T-helper 1 cell treated with Interleukin-12 subunit alpha and Interleukin-12 subunit beta and Interleukin-4 antibody, amounts not matched to agents 30 μg/mL and 1 μg/mL, for 36 hours (primary cell): ENCODE results near the gene JAKMIP1.
"Not testable (repeated sequence)": the region's sequence is repeated elsewhere in the genome, so short reads cannot be mapped to it uniquely, and the experiment has no call there.

Experiments
- H3K27ac Mint-ChIP-seq: one replicate; pipeline ENCODE4 v1.8.0; 2021; ENCODE audit warnings: mild to moderate bottlenecking, mixed read lengths
- H3K27me3 Mint-ChIP-seq: one replicate; pipeline ENCODE4 v1.8.0; 2021; ENCODE audit warnings: low read depth, mixed read lengths
- H3K36me3 Mint-ChIP-seq: one replicate; pipeline ENCODE4 v1.8.0; 2021; ENCODE audit warnings: low read depth, mixed read lengths
- H3K4me1 Mint-ChIP-seq: one replicate; pipeline ENCODE4 v1.8.0; 2021; ENCODE audit warnings: low read depth, mixed read lengths
- H3K4me3 Mint-ChIP-seq: one replicate; pipeline ENCODE4 v1.8.0; 2021; ENCODE audit warnings: mild to moderate bottlenecking, moderate library complexity, mixed read lengths
- H3K9me3 Mint-ChIP-seq: one replicate; pipeline ENCODE4 v1.8.0; 2021; ENCODE audit warnings: mixed read lengths

JAKMIP1 gene

GRCh38 chr4:6221851-6222760 lies 21.8 kb upstream of the JAKMIP1 start:
- Mint-ChIP-seq H3K27ac (no peak overlapping the region), H3K36me3 (no peaks in the 10 kb centered on the region), H3K9me3 (peaks cover 5% of the 10 kb centered on the region), H3K4me3 (no peak overlapping the region), H3K4me1 (peaks cover 2% of the 10 kb centered on the region), H3K27me3 (peaks cover 70% of the 10 kb centered on the region)

- Mint-ChIP-seq H3K36me3 (no peaks in the 10 kb centered on the region), H3K27ac (no peak overlapping the region), H3K27me3 (peaks cover 76% of the 10 kb centered on the region), H3K9me3 (peaks cover 5% of the 10 kb centered on the region), H3K4me3 (no peak overlapping the region), H3K4me1 (peaks cover 2% of the 10 kb centered on the region)
Measured at GRCh38 chr4:6221301-6221850, 21.0 kb upstream of the JAKMIP1 start.

GRCh38 chr4:6217716-6218381 lies 17.5 kb upstream of the JAKMIP1 start:
- Mint-ChIP-seq H3K27me3 (peaks cover 67% of the 10 kb centered on the region), H3K4me3 (no peak overlapping the region), H3K36me3 (no peaks in the 10 kb centered on the region), H3K4me1 (peaks cover 2% of the 10 kb centered on the region), H3K27ac (no peak overlapping the region), H3K9me3 (peaks cover 12% of the 10 kb centered on the region)

GRCh38 chr4:6216588-6216987 lies 16.2 kb upstream of the JAKMIP1 start:
- H3K27ac Mint-ChIP-seq, result no peak overlapping the region
- peaks cover 65% of the 10 kb centered on the region for H3K27me3 Mint-ChIP-seq
- no peaks in the 10 kb centered on the region for H3K36me3 Mint-ChIP-seq
- peaks cover 8% of the 10 kb centered on the region for H3K9me3 Mint-ChIP-seq
- no peak overlapping the region for H3K4me3 Mint-ChIP-seq
- H3K4me1 Mint-ChIP-seq, result peaks cover 2% of the 10 kb centered on the region

GRCh38 chr4:6209921-6210320 lies 9.6 kb upstream of the JAKMIP1 start:
- peaks cover 23% of the 10 kb centered on the region for H3K27me3 Mint-ChIP-seq

GRCh38 chr4:6209291-6209690 lies 8.9 kb upstream of the JAKMIP1 start:
- not testable (repeated sequence) for H3K9me3 Mint-ChIP-seq, H3K4me1 Mint-ChIP-seq, H3K4me3 Mint-ChIP-seq, H3K36me3 Mint-ChIP-seq, H3K27ac Mint-ChIP-seq
- H3K27me3 Mint-ChIP-seq, result peaks cover 23% of the 10 kb centered on the region

More at GRCh38 chr4:6209921-6210320, 9.6 kb upstream of the JAKMIP1 start:
- Mint-ChIP-seq H3K4me1 (no peaks in the 10 kb centered on the region), H3K36me3 (no peaks in the 10 kb centered on the region), H3K4me3 (no peak overlapping the region), H3K27ac (no peak overlapping the region), H3K9me3 (peaks cover 5% of the 10 kb centered on the region)

- Mint-ChIP-seq H3K36me3 (no peaks in the 10 kb centered on the region), H3K4me3 (no peak overlapping the region), H3K4me1 (no peaks in the 10 kb centered on the region), H3K9me3 (peaks cover 5% of the 10 kb centered on the region), H3K27ac (no peak overlapping the region), H3K27me3 (peaks cover 23% of the 10 kb centered on the region)
Measured at GRCh38 chr4:6208416-6208815, 8.1 kb upstream of the JAKMIP1 start.

GRCh38 chr4:6207602-6208001 lies 7.3 kb upstream of the JAKMIP1 start:
- Mint-ChIP-seq H3K27me3 (peaks cover 20% of the 10 kb centered on the region), H3K9me3 (no peaks in the 10 kb centered on the region), H3K27ac (no peak overlapping the region), H3K36me3 (no peaks in the 10 kb centered on the region), H3K4me3 (no peak overlapping the region), H3K4me1 (no peaks in the 10 kb centered on the region)

GRCh38 chr4:6206771-6207290 lies 6.5 kb upstream of the JAKMIP1 start:
- H3K27ac Mint-ChIP-seq, result no peak overlapping the region
- no peaks in the 10 kb centered on the region for H3K4me1 Mint-ChIP-seq
- H3K4me3 Mint-ChIP-seq, result no peak overlapping the region
- H3K36me3 Mint-ChIP-seq, result peaks cover under 1% of the 10 kb centered on the region
- no peaks in the 10 kb centered on the region for H3K9me3 Mint-ChIP-seq
- peaks cover 24% of the 10 kb centered on the region for H3K27me3 Mint-ChIP-seq

- H3K4me3 Mint-ChIP-seq, result no peak overlapping the region
- H3K27me3 Mint-ChIP-seq, result peaks cover 33% of the 10 kb centered on the region
- H3K36me3 Mint-ChIP-seq, result peaks cover 9% of the 10 kb centered on the region
Measured at GRCh38 chr4:6205973-6206372, 5.6 kb upstream of the JAKMIP1 start.

GRCh38 chr4:6205567-6205931 lies 5.2 kb upstream of the JAKMIP1 start:
- no peak overlapping the region for H3K4me3 Mint-ChIP-seq
- H3K9me3 Mint-ChIP-seq, result peaks cover 9% of the 10 kb centered on the region

More at GRCh38 chr4:6205973-6206372, 5.6 kb upstream of the JAKMIP1 start:
- peaks cover 9% of the 10 kb centered on the region for H3K9me3 Mint-ChIP-seq
- peaks cover 8% of the 10 kb centered on the region for H3K4me1 Mint-ChIP-seq
- no peak overlapping the region for H3K27ac Mint-ChIP-seq

GRCh38 chr4:6204871-6205566 lies 4.7 kb upstream of the JAKMIP1 start:
- H3K4me3 Mint-ChIP-seq, result no peak overlapping the region
- H3K4me1 Mint-ChIP-seq, result peaks cover 9% of the 10 kb centered on the region
- H3K36me3 Mint-ChIP-seq, result peaks cover 9% of the 10 kb centered on the region
- no peak overlapping the region for H3K27ac Mint-ChIP-seq
- peaks cover 34% of the 10 kb centered on the region for H3K27me3 Mint-ChIP-seq
- peaks cover 9% of the 10 kb centered on the region for H3K9me3 Mint-ChIP-seq

More at GRCh38 chr4:6205567-6205931, 5.2 kb upstream of the JAKMIP1 start:
- peaks cover 34% of the 10 kb centered on the region for H3K27me3 Mint-ChIP-seq
- peaks cover 9% of the 10 kb centered on the region for H3K4me1 Mint-ChIP-seq
- peaks cover 9% of the 10 kb centered on the region for H3K36me3 Mint-ChIP-seq
- no peak overlapping the region for H3K27ac Mint-ChIP-seq

- Mint-ChIP-seq H3K36me3 (peaks cover 9% of the 10 kb centered on the region), H3K4me3 (no peak overlapping the region), H3K4me1 (peaks cover 9% of the 10 kb centered on the region), H3K9me3 (peaks cover 9% of the 10 kb centered on the region), H3K27me3 (peaks cover 34% of the 10 kb centered on the region), H3K27ac (no peak overlapping the region)
Measured at GRCh38 chr4:6204098-6204497, 3.7 kb upstream of the JAKMIP1 start.

- peaks cover 28% of the 10 kb centered on the region for H3K27me3 Mint-ChIP-seq
- peaks cover 16% of the 10 kb centered on the region for H3K36me3 Mint-ChIP-seq
- peaks cover 9% of the 10 kb centered on the region for H3K9me3 Mint-ChIP-seq
- H3K4me1 Mint-ChIP-seq, result peaks cover 29% of the 10 kb centered on the region
- H3K4me3 Mint-ChIP-seq, result peak overlapping the region; percentile 75
- peak overlapping the region; percentile 15 for H3K27ac Mint-ChIP-seq
Measured at GRCh38 chr4:6201580-6202091, 1.3 kb upstream of the JAKMIP1 start.
